Hindlimb muscle (tissue), 1 donor: ENCODE measurements around the gene TRMT11. TPM values are rescaled to one million over a fixed set of nuclear protein-coding genes. Genes with fewer than 3 reads are reported as not detected.
A peak's percentile ranks its signal among the peaks of the same experiment; 100 is the strongest.
"Not testable (repeated sequence)": the region's sequence is repeated elsewhere in the genome, so short reads cannot be mapped to it uniquely, and the experiment has no call there.

ENCODE experiments used
- DNase-seq: peaks from one replicate; pipeline ENCODE4 v3.0.0-alpha.2; 2013
- polyA plus RNA-seq: library from polyadenylated mRNA; unstranded; fragments of 120-200 nt; gene quantifications from one replicate; pipeline ENCODE4 v1.2.1, GENCODE V29; 2013; ENCODE audit not compliant: insufficient read length

The TRMT11 gene
- polyA plus RNA-seq, 1 donor = 13.4 TPM

- DNase-seq = peak; percentile 99
These were observed 29.6 kb upstream of the TRMT11 start, which contains the start of gene HINT3 for GRCh38 chr6:125956506-125957390. Gene HINT3, plus strand, starts transcription at chr6:125956770. Its CDS starts 208 bp downstream, at chr6:125956978.

GRCh38 chr6:125957391-125957693 is 29.0 kb upstream of the TRMT11 start:
- no peak for DNase-seq

GRCh38 chr6:125957845-125958244 is 28.5 kb upstream of the TRMT11 start:
- DNase-seq = peak; percentile 24

GRCh38 chr6:125959041-125959440 is 27.3 kb upstream of the TRMT11 start:
- DNase-seq = no peak

GRCh38 chr6:125961117-125961516 is 25.2 kb upstream of the TRMT11 start:
- no peak for DNase-seq

GRCh38 chr6:125962900-125963497 is 23.3 kb upstream of the TRMT11 start:
- DNase-seq = no peak

GRCh38 chr6:125963817-125964216 is 22.5 kb upstream of the TRMT11 start:
- no peak for DNase-seq

GRCh38 chr6:125966569-125966968 is 19.8 kb upstream of the TRMT11 start:
- no peak for DNase-seq

GRCh38 chr6:125968493-125968892 is 17.8 kb upstream of the TRMT11 start:
- no peak for DNase-seq

GRCh38 chr6:125970760-125971159 is 15.6 kb upstream of the TRMT11 start:
- no peak for DNase-seq

- not testable (repeated sequence) for DNase-seq
These were observed 13.9 kb upstream of the TRMT11 start for GRCh38 chr6:125972478-125972877.

GRCh38 chr6:125974214-125974866 is 12.0 kb upstream of the TRMT11 start:
- peak; percentile 26 for DNase-seq

- no peak for DNase-seq
These were observed 7.2 kb upstream of the TRMT11 start for GRCh38 chr6:125979101-125979500.

- no peak for DNase-seq
These were observed 4.7 kb upstream of the TRMT11 start for GRCh38 chr6:125981571-125982185.

- no peak for DNase-seq
These were observed 2.9 kb upstream of the TRMT11 start for GRCh38 chr6:125983246-125983945.

- no peak for DNase-seq
These were observed 2.0 kb upstream of the TRMT11 start for GRCh38 chr6:125984311-125984710.

GRCh38 chr6:125985522-125985921 is 818 bp upstream of the TRMT11 start:
- DNase-seq = no peak

- DNase-seq = no peak
These were observed 400 bp upstream of the TRMT11 start for GRCh38 chr6:125985979-125986300.

GRCh38 chr6:125987026-125987617 is 782 bp downstream of the TRMT11 start:
- peak; percentile 5 for DNase-seq

GRCh38 chr6:125988280-125988679 is 1.9 kb downstream of the TRMT11 start:
- no peak for DNase-seq

GRCh38 chr6:125989631-125990030 is 3.3 kb downstream of the TRMT11 start:
- no peak for DNase-seq

- no peak for DNase-seq
These were observed 5.3 kb downstream of the TRMT11 start for GRCh38 chr6:125991653-125992052.
